ENCODE data around the gene NFIB.

The NFIB gene

DNA sequence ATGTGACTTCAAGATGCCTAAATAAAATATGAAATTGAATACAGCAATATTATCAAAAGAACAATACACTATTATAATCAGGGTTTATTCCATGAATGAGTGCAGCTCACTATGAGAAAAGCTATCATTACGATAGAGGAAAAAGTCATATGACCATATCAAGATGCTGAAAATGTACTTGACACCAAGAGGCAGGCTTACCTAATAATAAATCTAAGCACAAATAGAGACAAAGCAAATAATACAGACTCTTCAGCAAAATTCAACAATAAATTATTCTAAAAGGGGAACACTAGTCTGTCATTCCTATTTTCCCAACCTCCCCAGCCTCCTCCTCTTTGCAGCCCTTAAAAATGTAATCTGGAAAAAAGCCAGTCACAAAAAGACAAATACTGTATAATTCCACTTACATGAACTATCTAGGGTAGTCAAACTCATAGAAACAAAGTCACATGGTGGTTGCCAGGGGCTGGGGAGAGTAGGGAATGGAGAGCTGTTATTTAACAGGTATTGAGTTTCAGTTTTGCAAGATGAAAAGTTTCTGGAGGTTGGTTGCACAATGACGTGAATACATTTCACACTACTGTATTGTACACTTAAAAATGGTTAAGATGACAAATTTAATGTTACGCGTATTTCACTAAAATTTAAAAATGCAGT lies 148.4 kb downstream of the NFIB start:
- H3K27me3 ChIP-seq (ENCODE audit: control insufficient read depth in 1 of 2, insufficient read depth in 2 of 2, low read length in 2 of 2), result no peaks in the 10 kb centered on the region
- no peak overlapping the region for H3K27ac ChIP-seq (ENCODE audit: low read length)
- no peak overlapping the region for H3K9ac ChIP-seq (ENCODE audit: low read length in 2 of 2)
- peaks cover 2% of the 10 kb centered on the region for H3K4me1 ChIP-seq (ENCODE audit: control insufficient read depth, insufficient read depth, low read length)
- no peaks in the 10 kb centered on the region for H3K9me3 ChIP-seq (ENCODE audit: control insufficient read depth in 2 of 2, low read length in 2 of 2)
- H3K36me3 ChIP-seq (ENCODE audit: control insufficient read depth in 2 of 2, insufficient read depth in 2 of 2, low read length in 2 of 2), result no peaks in the 10 kb centered on the region
- H3K4me3 ChIP-seq (ENCODE audit: low read length in 2 of 2), result no peak overlapping the region

DNA sequence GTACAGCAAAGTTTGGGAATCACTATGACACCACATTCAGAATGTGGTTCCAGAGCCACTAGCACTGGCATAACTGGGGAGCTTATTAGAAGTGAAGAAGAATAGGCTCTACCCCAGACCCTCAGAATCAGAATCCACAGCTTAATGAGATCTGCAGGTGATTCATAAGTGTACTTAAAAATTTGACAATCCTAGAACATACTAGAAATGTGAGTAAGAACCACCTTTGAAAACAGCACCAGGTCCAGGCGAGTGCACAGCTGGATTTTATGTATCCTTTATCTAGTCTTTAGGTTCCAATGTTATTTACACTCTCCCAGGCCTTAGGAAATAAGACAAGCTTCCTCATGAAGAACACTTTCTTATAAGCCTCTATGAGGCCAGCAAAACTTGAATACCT lies 149.0 kb downstream of the NFIB start:
- H3K27me3 ChIP-seq (ENCODE audit: control insufficient read depth in 1 of 2, insufficient read depth in 2 of 2, low read length in 2 of 2), result no peaks in the 10 kb centered on the region
- H3K9ac ChIP-seq (ENCODE audit: low read length in 2 of 2), result no peak overlapping the region
- H3K4me3 ChIP-seq (ENCODE audit: low read length in 2 of 2), result no peak overlapping the region
- H3K4me1 ChIP-seq (ENCODE audit: control insufficient read depth, insufficient read depth, low read length), result peaks cover 2% of the 10 kb centered on the region
- H3K27ac ChIP-seq (ENCODE audit: low read length), result no peak overlapping the region
- H3K36me3 ChIP-seq (ENCODE audit: control insufficient read depth in 2 of 2, insufficient read depth in 2 of 2, low read length in 2 of 2), result no peaks in the 10 kb centered on the region
- H3K9me3 ChIP-seq (ENCODE audit: control insufficient read depth in 2 of 2, low read length in 2 of 2), result no peaks in the 10 kb centered on the region

DNA sequence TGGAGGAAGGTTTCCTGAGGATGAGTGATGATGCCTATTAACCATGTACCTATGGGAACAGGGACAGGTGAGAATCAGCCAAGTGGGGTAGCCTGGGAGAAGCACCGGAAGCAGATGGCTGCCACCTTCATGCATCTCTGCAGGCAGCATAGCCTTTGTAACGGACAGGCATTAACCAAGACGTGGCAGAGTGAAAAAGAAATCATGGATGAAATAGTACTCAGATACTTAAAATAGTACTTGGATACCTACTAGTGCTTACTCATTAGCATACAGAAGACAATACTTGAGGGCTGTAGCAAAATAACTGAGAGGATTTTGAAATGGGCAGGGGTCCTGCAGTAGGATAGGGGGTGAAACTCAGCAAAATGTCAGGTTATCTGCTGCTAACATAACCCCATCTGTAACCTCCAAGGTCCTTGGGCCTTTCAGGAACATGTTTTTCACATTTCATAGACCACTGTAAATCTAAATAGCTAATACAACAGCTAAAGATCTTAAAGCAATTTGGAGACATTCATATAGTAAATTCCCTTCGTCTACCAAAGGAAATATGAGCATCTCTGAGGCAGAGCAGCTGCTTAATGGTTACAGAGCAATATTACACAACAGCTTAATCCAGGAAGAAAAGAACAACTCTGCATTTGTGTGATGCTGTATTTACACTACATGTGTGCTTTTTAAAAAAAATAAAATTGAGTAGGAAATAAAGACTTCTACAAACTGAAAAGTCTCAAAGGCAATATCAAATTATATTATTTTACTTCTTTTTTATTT lies 154.3 kb downstream of the NFIB start:
- Histone ChIP-seq H3K9me3 (ENCODE audit: control insufficient read depth in 2 of 2, low read length in 2 of 2) (no peaks in the 10 kb centered on the region), H3K4me3 (ENCODE audit: low read length in 2 of 2) (no peak overlapping the region), H3K27ac (ENCODE audit: low read length) (no peak overlapping the region), H3K27me3 (ENCODE audit: control insufficient read depth in 1 of 2, insufficient read depth in 2 of 2, low read length in 2 of 2) (no peaks in the 10 kb centered on the region), H3K9ac (ENCODE audit: low read length in 2 of 2) (no peak overlapping the region), H3K36me3 (ENCODE audit: control insufficient read depth in 2 of 2, insufficient read depth in 2 of 2, low read length in 2 of 2) (no peaks in the 10 kb centered on the region), H3K4me1 (ENCODE audit: control insufficient read depth, insufficient read depth, low read length) (peaks cover 2% of the 10 kb centered on the region)

DNA sequence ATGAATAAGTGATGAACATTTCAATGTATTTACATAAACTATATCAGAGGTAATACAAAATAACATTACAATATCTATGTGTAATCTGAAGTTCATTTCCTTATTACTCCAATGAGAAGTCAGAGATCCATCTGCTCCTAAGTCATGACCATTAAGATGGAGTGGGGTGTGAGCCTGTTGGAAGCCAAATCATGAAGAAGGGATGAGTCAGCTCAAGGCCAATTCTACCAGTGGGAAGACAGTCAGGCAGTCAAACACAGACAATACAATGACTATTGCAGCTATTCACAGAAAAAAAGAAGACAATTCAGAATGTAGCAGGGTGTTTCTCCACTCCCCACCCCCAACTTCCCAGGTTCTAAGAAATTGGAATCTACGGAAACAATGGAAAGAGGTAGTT lies 155.0 kb downstream of the NFIB start:
- Histone ChIP-seq H3K27ac (ENCODE audit: low read length) (no peak overlapping the region), H3K9me3 (ENCODE audit: control insufficient read depth in 2 of 2, low read length in 2 of 2) (no peaks in the 10 kb centered on the region), H3K27me3 (ENCODE audit: control insufficient read depth in 1 of 2, insufficient read depth in 2 of 2, low read length in 2 of 2) (no peaks in the 10 kb centered on the region), H3K36me3 (ENCODE audit: control insufficient read depth in 2 of 2, insufficient read depth in 2 of 2, low read length in 2 of 2) (no peaks in the 10 kb centered on the region), H3K4me3 (ENCODE audit: low read length in 2 of 2) (no peak overlapping the region), H3K9ac (ENCODE audit: low read length in 2 of 2) (no peak overlapping the region), H3K4me1 (ENCODE audit: control insufficient read depth, insufficient read depth, low read length) (peaks cover 2% of the 10 kb centered on the region)

DNA sequence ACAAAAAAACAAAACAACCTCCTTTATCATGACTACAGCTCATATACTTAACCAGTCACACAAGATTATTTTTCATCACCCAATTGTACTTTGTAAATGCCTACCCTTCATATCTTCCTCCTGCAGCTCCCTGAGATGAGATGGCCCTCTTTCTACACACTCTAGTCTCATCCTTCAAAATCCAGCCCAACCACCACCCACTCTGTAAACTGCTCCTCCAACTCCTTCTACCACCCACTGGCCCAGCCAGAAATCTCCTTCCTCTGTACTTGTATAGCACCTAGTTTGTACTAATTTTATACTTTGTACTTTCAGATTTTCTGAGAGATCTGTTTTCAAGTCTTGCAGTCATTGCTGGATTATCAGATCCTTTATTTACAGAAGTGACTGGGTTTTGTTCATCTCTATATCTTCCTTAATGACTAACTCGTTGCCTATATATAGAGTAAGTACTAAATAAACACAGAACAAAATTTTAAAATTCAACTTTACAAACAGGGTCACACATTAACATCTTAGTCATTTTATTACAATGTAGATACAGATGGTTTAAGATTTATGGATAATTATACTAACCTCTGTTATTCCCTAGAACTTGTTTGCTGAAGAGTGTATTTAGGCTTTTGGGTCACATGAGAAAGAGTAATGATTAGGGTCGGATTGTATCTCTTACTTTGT lies 155.7 kb downstream of the NFIB start:
- Histone ChIP-seq H3K4me3 (ENCODE audit: low read length in 2 of 2) (no peak overlapping the region), H3K9me3 (ENCODE audit: control insufficient read depth in 2 of 2, low read length in 2 of 2) (no peaks in the 10 kb centered on the region), H3K9ac (ENCODE audit: low read length in 2 of 2) (no peak overlapping the region), H3K27ac (ENCODE audit: low read length) (no peak overlapping the region), H3K36me3 (ENCODE audit: control insufficient read depth in 2 of 2, insufficient read depth in 2 of 2, low read length in 2 of 2) (no peaks in the 10 kb centered on the region), H3K4me1 (ENCODE audit: control insufficient read depth, insufficient read depth, low read length) (peaks cover 2% of the 10 kb centered on the region), H3K27me3 (ENCODE audit: control insufficient read depth in 1 of 2, insufficient read depth in 2 of 2, low read length in 2 of 2) (no peaks in the 10 kb centered on the region)

GRCh38 chr9:14157191-14157590 lies 156.8 kb downstream of the NFIB start:
- no peaks in the 10 kb centered on the region for H3K9me3 ChIP-seq (ENCODE audit: control insufficient read depth in 2 of 2, low read length in 2 of 2)
- H3K36me3 ChIP-seq (ENCODE audit: control insufficient read depth in 2 of 2, insufficient read depth in 2 of 2, low read length in 2 of 2), result no peaks in the 10 kb centered on the region
- H3K9ac ChIP-seq (ENCODE audit: low read length in 2 of 2), result no peak overlapping the region
- no peak overlapping the region for H3K4me3 ChIP-seq (ENCODE audit: low read length in 2 of 2)
- H3K27me3 ChIP-seq (ENCODE audit: control insufficient read depth in 1 of 2, insufficient read depth in 2 of 2, low read length in 2 of 2), result no peaks in the 10 kb centered on the region
- no peak overlapping the region for H3K27ac ChIP-seq (ENCODE audit: low read length)
- H3K4me1 ChIP-seq (ENCODE audit: control insufficient read depth, insufficient read depth, low read length), result peaks cover 2% of the 10 kb centered on the region

GRCh38 chr9:14156046-14156445 lies 157.9 kb downstream of the NFIB start:
- Histone ChIP-seq H3K4me1 (ENCODE audit: control insufficient read depth, insufficient read depth, low read length) (no peaks in the 10 kb centered on the region), H3K9ac (ENCODE audit: low read length in 2 of 2) (no peak overlapping the region), H3K9me3 (ENCODE audit: control insufficient read depth in 2 of 2, low read length in 2 of 2) (no peaks in the 10 kb centered on the region), H3K4me3 (ENCODE audit: low read length in 2 of 2) (no peak overlapping the region), H3K27me3 (ENCODE audit: control insufficient read depth in 1 of 2, insufficient read depth in 2 of 2, low read length in 2 of 2) (no peaks in the 10 kb centered on the region), H3K27ac (ENCODE audit: low read length) (no peak overlapping the region), H3K36me3 (ENCODE audit: control insufficient read depth in 2 of 2, insufficient read depth in 2 of 2, low read length in 2 of 2) (no peaks in the 10 kb centered on the region)

DNA sequence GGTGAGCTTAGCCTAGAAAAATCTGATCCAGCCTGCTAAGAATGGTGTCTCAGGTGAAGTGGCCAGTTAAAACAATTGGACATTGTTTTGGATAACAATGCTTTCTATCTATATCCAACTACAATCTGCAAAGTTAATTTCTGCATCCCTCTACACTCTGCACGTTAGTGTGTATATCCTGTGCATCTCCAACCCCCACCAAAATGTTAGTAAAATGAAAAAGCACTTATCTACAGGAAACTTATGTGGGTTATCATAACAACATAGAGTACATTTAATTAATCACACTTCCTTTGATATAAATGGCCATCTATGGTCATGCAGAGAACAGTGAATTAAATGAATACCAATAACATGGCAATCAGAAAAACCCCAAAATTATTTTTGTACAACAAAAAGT lies 158.7 kb downstream of the NFIB start:
- Histone ChIP-seq H3K27ac (ENCODE audit: low read length) (no peak overlapping the region), H3K36me3 (ENCODE audit: control insufficient read depth in 2 of 2, insufficient read depth in 2 of 2, low read length in 2 of 2) (no peaks in the 10 kb centered on the region), H3K27me3 (ENCODE audit: control insufficient read depth in 1 of 2, insufficient read depth in 2 of 2, low read length in 2 of 2) (no peaks in the 10 kb centered on the region), H3K4me3 (ENCODE audit: low read length in 2 of 2) (no peak overlapping the region), H3K4me1 (ENCODE audit: control insufficient read depth, insufficient read depth, low read length) (no peaks in the 10 kb centered on the region), H3K9me3 (ENCODE audit: control insufficient read depth in 2 of 2, low read length in 2 of 2) (no peaks in the 10 kb centered on the region), H3K9ac (ENCODE audit: low read length in 2 of 2) (no peak overlapping the region)

- Histone ChIP-seq H3K27me3 (ENCODE audit: control insufficient read depth in 1 of 2, insufficient read depth in 2 of 2, low read length in 2 of 2) (no peaks in the 10 kb centered on the region), H3K4me3 (ENCODE audit: low read length in 2 of 2) (no peak overlapping the region), H3K4me1 (ENCODE audit: control insufficient read depth, insufficient read depth, low read length) (no peaks in the 10 kb centered on the region), H3K27ac (ENCODE audit: low read length) (no peak overlapping the region), H3K9ac (ENCODE audit: low read length in 2 of 2) (no peak overlapping the region), H3K9me3 (ENCODE audit: control insufficient read depth in 2 of 2, low read length in 2 of 2) (no peaks in the 10 kb centered on the region), H3K36me3 (ENCODE audit: control insufficient read depth in 2 of 2, insufficient read depth in 2 of 2, low read length in 2 of 2) (no peaks in the 10 kb centered on the region)
Measured at GRCh38 chr9:14153310-14153720, 160.6 kb downstream of the NFIB start.

DNA sequence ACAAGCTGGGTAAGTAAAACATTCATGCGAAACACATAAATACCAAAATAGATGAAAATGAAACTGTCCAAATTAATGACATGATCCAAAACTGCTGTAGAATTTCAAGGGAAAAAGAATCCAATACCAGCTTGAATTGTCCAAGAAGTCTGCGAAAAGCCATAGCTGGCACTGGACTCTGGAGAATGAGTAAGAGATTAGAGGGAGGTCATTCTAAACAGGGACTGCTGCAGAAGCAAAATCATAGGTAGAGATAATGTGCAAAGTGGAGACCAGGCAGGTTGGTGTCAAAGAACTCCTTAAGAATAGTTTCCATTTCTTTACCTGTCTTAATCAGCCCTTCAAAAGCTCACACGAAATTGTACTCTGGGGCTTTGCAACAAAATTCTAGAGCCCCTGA lies 162.5 kb downstream of the NFIB start:
- no peak overlapping the region for H3K27ac ChIP-seq (ENCODE audit: low read length)
- H3K9me3 ChIP-seq (ENCODE audit: control insufficient read depth in 2 of 2, low read length in 2 of 2), result no peaks in the 10 kb centered on the region
- H3K9ac ChIP-seq (ENCODE audit: low read length in 2 of 2), result no peak overlapping the region
- no peak overlapping the region for H3K4me3 ChIP-seq (ENCODE audit: low read length in 2 of 2)
- no peaks in the 10 kb centered on the region for H3K36me3 ChIP-seq (ENCODE audit: control insufficient read depth in 2 of 2, insufficient read depth in 2 of 2, low read length in 2 of 2)
- H3K4me1 ChIP-seq (ENCODE audit: control insufficient read depth, insufficient read depth, low read length), result no peaks in the 10 kb centered on the region
- no peaks in the 10 kb centered on the region for H3K27me3 ChIP-seq (ENCODE audit: control insufficient read depth in 1 of 2, insufficient read depth in 2 of 2, low read length in 2 of 2)
